Measurements from ENCODE around the gene DDX56. TPM values are rescaled to one million over a fixed set of nuclear protein-coding genes. Genes with fewer than 3 reads are reported as not detected.

The DDX56 gene
- 45.8 TPM for total RNA-seq
- long read RNA-seq, transcript DDX56-201 (14 exons, 2,336 nt) = major isoform, 40 of 59 reads
- long read RNA-seq, partial matches to known transcripts = 8 of 59 reads
- long read RNA-seq, other reads (novel, unspliced or antisense) = 9 of 59 reads

DNA sequence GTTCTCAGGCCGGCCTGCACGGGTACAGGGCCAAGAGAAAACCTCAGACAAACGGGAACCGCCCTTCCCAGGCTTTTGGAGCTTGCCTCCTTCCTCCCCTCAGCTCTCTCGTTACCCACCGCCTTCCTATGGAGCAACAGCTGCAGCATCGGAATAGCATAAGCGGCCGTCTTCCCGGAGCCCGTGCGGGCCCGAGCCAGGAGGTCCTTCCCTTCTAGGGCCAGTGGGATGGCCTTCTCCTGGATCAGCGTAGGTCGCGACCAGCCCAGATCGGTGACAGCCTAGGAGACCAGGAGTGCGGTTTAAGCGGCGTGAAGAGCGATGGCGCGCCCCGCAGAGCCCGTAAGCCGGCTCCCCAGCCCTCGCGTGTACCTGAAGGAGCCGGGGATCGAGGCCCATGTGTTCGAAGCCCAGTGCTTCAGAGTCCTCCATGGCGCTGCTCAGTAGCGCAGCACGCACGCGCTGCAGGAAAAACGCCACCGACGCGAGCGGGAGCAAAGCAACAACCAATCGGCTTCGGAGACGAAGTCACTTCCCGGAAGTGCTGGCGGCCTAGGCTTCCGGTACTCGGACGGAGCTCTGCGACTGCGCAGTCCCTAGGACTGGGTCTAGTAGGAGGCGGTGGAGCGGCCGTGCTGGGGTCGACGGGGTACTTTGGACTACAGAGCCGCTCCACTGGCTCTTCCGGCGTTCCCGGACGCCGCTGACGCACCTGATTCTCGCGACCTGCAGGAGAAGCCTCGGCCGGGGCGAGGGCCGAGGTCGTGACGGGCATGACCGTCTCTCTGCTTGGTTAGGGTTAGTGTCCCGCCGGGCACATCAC is at the start of gene DDX56:
Gene DDX56 (minus strand): TSS at position 445 of the 823 bp plus-strand sequence. CDS start 13 bp downstream, at position 432.
- Histone ChIP-seq H3K4me3 (peak within 1 kb of the TSS; percentile 94), H3K27ac (peak within 1 kb of the TSS; percentile 88), H3K36me3 (peaks cover 54% of the 10 kb centered on the region), H3K4me1 (peaks cover 23% of the 10 kb centered on the region), H3K27me3 (ENCODE audit: low read depth) (no peaks in the 10 kb centered on the region), H3K9me3 (no peaks in the 10 kb centered on the region)
- no peak for TF ChIP-seq CTCF (IDR thresholded peaks at IDR 0.05)
- intact Hi-C loops (cut with DNase I) = no loop called here
- ATAC-seq (peak; percentile 98 to 99), DNase-seq (peak; percentile 97)

DNA sequence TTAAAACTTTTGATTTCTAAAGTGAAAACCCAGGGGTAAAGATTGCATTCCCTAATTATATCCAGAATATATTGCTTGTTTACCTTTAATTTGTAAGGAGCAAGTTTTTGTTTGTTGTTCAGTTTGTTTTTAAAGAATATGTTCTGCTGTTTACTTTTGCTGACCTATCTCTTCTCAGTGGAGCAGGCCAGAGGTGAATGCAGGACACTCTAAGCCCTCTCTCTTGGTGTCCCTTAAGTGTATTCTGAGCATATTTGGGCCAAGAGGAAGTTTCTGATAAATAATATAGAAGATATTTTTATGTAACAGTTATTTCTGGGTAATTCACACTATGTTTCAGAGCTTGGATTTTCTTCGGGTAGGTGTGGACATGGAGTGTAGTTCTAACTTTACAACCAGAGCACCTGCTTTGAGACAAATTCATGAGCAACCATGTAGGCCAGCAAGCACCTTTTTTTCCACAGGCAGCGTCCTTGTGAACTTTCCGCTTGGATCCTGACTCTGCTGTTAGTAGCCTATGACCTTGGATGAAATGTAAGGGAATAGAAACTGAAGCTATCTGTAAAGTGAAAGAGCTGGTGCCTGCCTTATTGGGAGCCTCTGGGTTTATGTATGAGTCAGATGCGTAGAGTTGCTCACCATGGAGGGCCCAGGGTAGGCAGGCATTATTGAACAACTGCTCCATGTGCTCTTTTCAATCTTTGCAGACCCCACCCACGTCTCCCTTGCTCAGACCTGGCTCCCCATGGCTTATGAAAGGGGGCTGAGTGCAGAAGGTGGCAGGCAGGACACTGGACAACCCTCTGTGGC is 48.8 kb upstream of the DDX56 start:
- no peak overlapping the region for H3K4me3 ChIP-seq
- intact Hi-C loops (cut with DNase I) = no loop called here
- DNase-seq (no peak), ATAC-seq (peak; percentile 49 to 56)
- no peaks in the 10 kb centered on the region for H3K27me3 ChIP-seq (ENCODE audit: low read depth)
- peaks cover 25% of the 10 kb centered on the region for H3K36me3 ChIP-seq
- H3K4me1 ChIP-seq = peaks cover 80% of the 10 kb centered on the region
- TF ChIP-seq CTCF (IDR thresholded peaks at IDR 0.05) = no peak
- H3K27ac ChIP-seq = peak overlapping the region; percentile 50
- H3K9me3 ChIP-seq = no peaks in the 10 kb centered on the region

- no peak for ATAC-seq
- Histone ChIP-seq H3K4me1 (peaks cover 76% of the 10 kb centered on the region), H3K9me3 (no peaks in the 10 kb centered on the region), H3K27ac (peak overlapping the region; percentile 50), H3K36me3 (peaks cover 21% of the 10 kb centered on the region), H3K27me3 (ENCODE audit: low read depth) (no peaks in the 10 kb centered on the region), H3K4me3 (no peak overlapping the region)
- intact Hi-C loops (cut with DNase I) = no loop called here
- TF ChIP-seq CTCF (IDR thresholded peaks at IDR 0.05) = no peak
- no peak for DNase-seq
These were observed 48.0 kb upstream of the DDX56 start for GRCh38 chr7:44621750-44622103.

GRCh38 chr7:44621034-44621749 is 47.5 kb upstream of the DDX56 start:
- Histone ChIP-seq H3K27me3 (ENCODE audit: low read depth) (no peaks in the 10 kb centered on the region), H3K36me3 (peaks cover 16% of the 10 kb centered on the region), H3K4me1 (peaks cover 76% of the 10 kb centered on the region), H3K27ac (peak overlapping the region; percentile 50), H3K4me3 (no peak overlapping the region), H3K9me3 (no peaks in the 10 kb centered on the region)
- ATAC-seq = peak in 1 of 2 donors; percentile 66
- no peak for TF ChIP-seq CTCF (IDR thresholded peaks at IDR 0.05)
- intact Hi-C loops (cut with DNase I) = no loop called here
- DNase-seq = no peak

- intact Hi-C loops (cut with DNase I) = no loop called here
- Histone ChIP-seq H3K36me3 (no peaks in the 10 kb centered on the region), H3K9me3 (no peaks in the 10 kb centered on the region), H3K27ac (no peak overlapping the region), H3K27me3 (ENCODE audit: low read depth) (no peaks in the 10 kb centered on the region), H3K4me3 (no peak overlapping the region), H3K4me1 (peaks cover 86% of the 10 kb centered on the region)
- DNase-seq (no peak), ATAC-seq (peak; percentile 45 to 46)
- TF ChIP-seq CTCF (IDR thresholded peaks at IDR 0.05) = no peak
These were observed 45.0 kb upstream of the DDX56 start for GRCh38 chr7:44618753-44619152.
